A549 treated with DMSO at 1 μM for 4 hours (cell line): Measurements from ENCODE around the gene SSC5D. TPM values are rescaled to one million over a fixed set of nuclear protein-coding genes. Genes with fewer than 3 reads are reported as not detected.

Experiments used
- total RNA-seq: library from RNA; stranded (reverse); fragments of 200-300 nt; extraction: Qiagen RNA extraction; gene quantifications from 5 replicates; pipeline ENCODE4 v1.2.3, GENCODE V29; 2022; ENCODE audit warnings: low read depth

SSC5D gene
- total RNA-seq = 0.57 to 1.6 TPM (median 0.99 TPM) in 5 replicates

GRCh38 chr19:55487924-55488687, at the start of gene SSC5D:
Gene SSC5D (plus strand): TSS chr19:55488436. CDS start chr19:55488590, 154 bp downstream.

GRCh38 chr19:55443045-55443823, 45.0 kb upstream of the SSC5D start, which contains the start of gene SHISA7:
Gene SHISA7 (minus strand): TSS chr19:55443300. CDS start chr19:55442863, 437 bp downstream.

GRCh38 chr19:55461259-55461973, 26.8 kb upstream of the SSC5D start, which contains the start of gene ISOC2:
Gene ISOC2 (minus strand): TSS chr19:55461642. CDS start chr19:55456486, 5,156 bp downstream.

GRCh38 chr19:55464662-55465054, 23.6 kb upstream of the SSC5D start, which contains the start of gene C19orf85:
Gene C19orf85 (minus strand): TSS chr19:55464751. CDS start chr19:55464554, 197 bp downstream.

GRCh38 chr19:55476100-55476775, 12.0 kb upstream of the SSC5D start, which contains the start of gene ZNF628:
Gene ZNF628 (plus strand): TSS chr19:55476617. CDS start chr19:55479911, 3,294 bp downstream.

GRCh38 chr19:55484593-55485438, 3.4 kb upstream of the SSC5D start, which contains the start of gene NAT14:
Gene NAT14 (plus strand): TSS chr19:55485188. CDS start chr19:55485709, 521 bp downstream.

GRCh38 chr19:55536951-55537740, 48.9 kb downstream of the SSC5D start, which contains the start of gene SBK2:
Gene SBK2 (minus strand): TSS chr19:55537133. CDS start chr19:55536294, 839 bp downstream.

GRCh38 chr19:55545443-55545842, 57.2 kb downstream of the SSC5D start, which contains the start of gene SBK3:
Gene SBK3 (minus strand): TSS chr19:55545543. CDS start chr19:55545543, 0 bp downstream.

Other genes starting within 250 kb of the SSC5D start
- 93.5 to 137 TPM (median 122 TPM) in 5 replicates for gene PPP6R1, start 229.4 kb upstream of the SSC5D start, total RNA-seq
- gene HSPBP1, start 208.3 kb upstream of the SSC5D start, total RNA-seq = 118 to 148 TPM (median 139 TPM) in 5 replicates
- gene BRSK1, start 204.4 kb upstream of the SSC5D start, total RNA-seq = 3.4 to 5.4 TPM (median 4.8 TPM) in 5 replicates
- not detected in 5 replicates for gene TMEM150B, start 163.1 kb upstream of the SSC5D start, total RNA-seq
- gene KMT5C, start 148.6 kb upstream of the SSC5D start, total RNA-seq = 7.5 to 12.2 TPM (median 9.8 TPM) in 5 replicates
- gene COX6B2, start 133.7 kb upstream of the SSC5D start, total RNA-seq = 0.93 to 1.6 TPM (median 1.0 TPM) in 5 replicates
- gene GARIN5B, start 125.2 kb upstream of the SSC5D start, total RNA-seq = 0.11 to 0.24 TPM (median 0.18 TPM) in 5 replicates
- 80.6 to 115 TPM (median 100 TPM) in 5 replicates for gene IL11, start 118.0 kb upstream of the SSC5D start, total RNA-seq
- 1.2 to 3.3 TPM (median 2.2 TPM) in 5 replicates for gene TMEM190, start 111.6 kb upstream of the SSC5D start, total RNA-seq
- 2.3 to 10.5 TPM (median 6.4 TPM) in 5 replicates for gene TMEM238, start 104.1 kb upstream of the SSC5D start, total RNA-seq
- gene RPL28, start 102.5 kb upstream of the SSC5D start, total RNA-seq = 2,493 to 3,190 TPM (median 2,735 TPM) in 5 replicates
- 269 to 476 TPM (median 433 TPM) in 5 replicates for gene UBE2S, start 80.6 kb upstream of the SSC5D start, total RNA-seq
- gene SHISA7, start 45.1 kb upstream of the SSC5D start, total RNA-seq = 0.01 TPM in 1 of 5 replicates, not detected in the others
- gene ISOC2, start 26.8 kb upstream of the SSC5D start, total RNA-seq = 54.0 to 64.5 TPM (median 63.3 TPM) in 5 replicates
- not detected in 5 replicates for gene C19orf85, start 23.7 kb upstream of the SSC5D start, total RNA-seq
- 3.7 to 10.2 TPM (median 6.9 TPM) in 5 replicates for gene ZNF628, start 11.8 kb upstream of the SSC5D start, total RNA-seq
- gene NAT14, start 3.2 kb upstream of the SSC5D start, total RNA-seq = 38.9 to 58.1 TPM (median 52.3 TPM) in 5 replicates
- gene SBK2, start 48.7 kb downstream of the SSC5D start, total RNA-seq = 2.0 to 2.9 TPM (median 2.2 TPM) in 5 replicates
- gene SBK3, start 57.1 kb downstream of the SSC5D start, total RNA-seq = 1.7 to 2.4 TPM (median 2.2 TPM) in 5 replicates
- gene ZNF579, start 92.4 kb downstream of the SSC5D start, total RNA-seq = 14.6 to 28.1 TPM (median 24.1 TPM) in 5 replicates
- 22.2 to 26.3 TPM (median 25.2 TPM) in 5 replicates for gene FIZ1, start 111.1 kb downstream of the SSC5D start, total RNA-seq
- gene ZNF524, start 111.9 kb downstream of the SSC5D start, total RNA-seq = 12.1 to 19.8 TPM (median 17.6 TPM) in 5 replicates
- gene ZNF865, start 117.2 kb downstream of the SSC5D start, total RNA-seq = 7.2 to 14.6 TPM (median 13.0 TPM) in 5 replicates
- gene ZNF784, start 136.1 kb downstream of the SSC5D start, total RNA-seq = 4.6 to 7.3 TPM (median 6.2 TPM) in 5 replicates
- 27.7 to 54.4 TPM (median 43.3 TPM) in 5 replicates for gene ZNF580, start 152.6 kb downstream of the SSC5D start, total RNA-seq
- gene ZNF581, start 155.2 kb downstream of the SSC5D start, total RNA-seq = 41.4 to 47.7 TPM (median 45.7 TPM) in 5 replicates
- 12.4 to 17.8 TPM (median 15.3 TPM) in 5 replicates for gene CCDC106, start 159.8 kb downstream of the SSC5D start, total RNA-seq
- 262 to 319 TPM (median 307 TPM) in 5 replicates for gene U2AF2, start 166.6 kb downstream of the SSC5D start, total RNA-seq
- 135 to 217 TPM (median 182 TPM) in 5 replicates for gene EPN1, start 186.8 kb downstream of the SSC5D start, total RNA-seq
- not detected in 5 replicates for gene NLRP9, start 250.0 kb downstream of the SSC5D start, total RNA-seq